ENCODE measurements around the gene VAMP7.
A peak's percentile ranks its signal among the peaks of the same experiment; 100 is the strongest.
"Not testable (repeated sequence)": the region's sequence is repeated elsewhere in the genome, so short reads cannot be mapped to it uniquely, and the experiment has no call there.

Gene VAMP7, protein sequence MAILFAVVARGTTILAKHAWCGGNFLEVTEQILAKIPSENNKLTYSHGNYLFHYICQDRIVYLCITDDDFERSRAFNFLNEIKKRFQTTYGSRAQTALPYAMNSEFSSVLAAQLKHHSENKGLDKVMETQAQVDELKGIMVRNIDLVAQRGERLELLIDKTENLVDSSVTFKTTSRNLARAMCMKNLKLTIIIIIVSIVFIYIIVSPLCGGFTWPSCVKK

GRCh38 chrX:155881158-155881993 is at the start of gene VAMP7:
Gene VAMP7 (plus strand): TSS chrX:155881345. CDS start chrX:155889467, 8,122 bp downstream.
- peak; percentile 79 to 81 for DNase-seq

DNA sequence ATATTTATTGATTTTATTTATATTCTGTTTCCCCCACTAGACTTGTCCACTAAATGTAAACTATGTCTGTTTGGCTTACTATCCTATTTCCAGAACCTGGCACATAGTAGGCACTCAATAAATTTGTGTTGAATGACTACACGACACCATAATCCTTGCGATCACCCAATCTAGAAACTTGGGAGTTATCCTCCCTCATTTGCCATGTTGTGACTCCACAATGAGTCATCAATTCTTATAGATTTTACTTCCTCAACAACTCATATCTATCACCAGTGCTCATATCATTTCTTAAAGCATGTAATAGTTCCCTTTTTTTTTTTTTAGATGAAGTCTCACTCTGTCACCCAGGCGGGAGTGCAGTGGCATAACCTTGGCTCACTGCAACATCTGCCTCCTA is 39.9 kb upstream of the VAMP7 start:
- no peak for DNase-seq

GRCh38 chrX:155851786-155852185 is 29.4 kb upstream of the VAMP7 start:
- DNase-seq, result not testable (repeated sequence)

GRCh38 chrX:155857561-155857960 is 23.6 kb upstream of the VAMP7 start:
- DNase-seq, result no peak

DNA sequence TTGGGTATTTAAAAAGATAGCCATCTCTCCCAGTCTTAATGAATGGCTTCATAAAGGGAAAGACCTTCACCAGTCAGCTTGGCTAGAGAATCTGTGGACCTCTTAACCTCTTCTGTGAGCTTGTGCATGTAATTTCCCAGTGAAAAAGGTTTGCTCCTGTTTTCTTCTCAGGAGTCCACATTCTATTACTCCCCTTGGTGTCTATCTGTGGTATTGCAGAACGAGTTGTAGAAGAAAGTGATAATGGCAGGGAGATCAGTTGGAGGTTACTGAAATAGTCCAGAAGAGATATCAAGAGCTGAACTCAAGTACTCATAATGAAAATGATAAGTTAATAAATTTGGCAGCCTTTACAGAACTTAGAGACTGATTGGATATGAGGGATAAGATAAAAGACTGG is 16.5 kb upstream of the VAMP7 start:
- no peak for DNase-seq

GRCh38 chrX:155865193-155865592 is 16.0 kb upstream of the VAMP7 start:
- DNase-seq, result no peak

GRCh38 chrX:155867821-155868220 is 13.3 kb upstream of the VAMP7 start:
- DNase-seq, result no peak

DNA sequence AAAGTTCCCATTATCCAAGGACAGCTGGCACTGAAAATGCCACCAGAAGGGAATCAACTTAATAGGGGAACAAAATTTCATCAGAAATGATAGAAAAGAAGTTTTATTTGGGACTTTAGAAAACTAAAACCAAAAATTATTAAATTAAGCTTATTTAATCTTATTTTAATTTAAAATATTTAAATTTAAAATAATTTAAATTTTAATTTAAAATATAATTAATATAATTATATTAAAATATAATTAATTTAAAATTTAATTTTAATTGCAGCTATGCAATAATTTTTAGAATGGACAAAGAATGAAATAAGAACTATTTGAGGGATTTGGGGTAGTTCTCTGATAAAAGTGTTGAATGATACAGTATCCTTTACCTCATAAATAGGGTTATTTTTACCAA is 10.2 kb upstream of the VAMP7 start:
- no peak for DNase-seq

DNA sequence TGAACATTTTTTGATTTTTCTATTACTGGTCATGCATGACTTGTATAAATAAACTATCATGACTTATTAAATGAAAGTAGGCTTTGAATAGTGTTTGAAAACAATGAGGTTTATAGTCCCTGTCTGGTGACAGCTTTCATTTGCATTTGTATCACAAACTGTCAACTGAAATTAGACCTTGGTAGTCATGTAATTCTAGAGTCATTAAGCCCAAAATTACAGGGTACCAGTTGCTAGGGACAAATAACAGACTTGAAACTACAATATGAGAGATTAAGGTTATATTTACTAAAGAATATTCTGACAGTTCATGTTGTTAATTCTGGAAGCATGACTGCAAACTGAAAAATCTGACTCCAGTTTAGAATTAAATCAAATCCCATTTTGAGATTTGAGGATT is 9.2 kb upstream of the VAMP7 start:
- DNase-seq, result no peak

DNA sequence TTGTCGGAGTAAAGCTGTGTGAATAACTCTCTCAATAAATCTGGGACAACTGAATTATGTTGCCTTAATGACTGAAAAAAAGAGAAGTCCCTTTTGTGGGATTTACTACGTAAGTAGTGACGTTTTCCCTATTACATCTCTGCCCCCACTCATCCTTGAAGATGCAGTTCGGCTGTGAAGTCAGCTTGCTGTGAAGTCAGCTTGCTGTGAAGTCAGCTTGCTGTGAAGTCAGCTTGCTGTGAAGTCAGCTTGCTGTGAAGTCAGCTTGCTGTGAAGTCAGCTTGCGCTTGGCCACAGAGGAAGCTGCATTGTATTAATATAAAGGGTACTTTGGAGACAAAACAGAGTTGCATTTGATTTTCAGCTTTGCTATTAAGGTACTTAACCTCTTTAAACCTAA is 8.0 kb upstream of the VAMP7 start:
- no peak for DNase-seq

DNA sequence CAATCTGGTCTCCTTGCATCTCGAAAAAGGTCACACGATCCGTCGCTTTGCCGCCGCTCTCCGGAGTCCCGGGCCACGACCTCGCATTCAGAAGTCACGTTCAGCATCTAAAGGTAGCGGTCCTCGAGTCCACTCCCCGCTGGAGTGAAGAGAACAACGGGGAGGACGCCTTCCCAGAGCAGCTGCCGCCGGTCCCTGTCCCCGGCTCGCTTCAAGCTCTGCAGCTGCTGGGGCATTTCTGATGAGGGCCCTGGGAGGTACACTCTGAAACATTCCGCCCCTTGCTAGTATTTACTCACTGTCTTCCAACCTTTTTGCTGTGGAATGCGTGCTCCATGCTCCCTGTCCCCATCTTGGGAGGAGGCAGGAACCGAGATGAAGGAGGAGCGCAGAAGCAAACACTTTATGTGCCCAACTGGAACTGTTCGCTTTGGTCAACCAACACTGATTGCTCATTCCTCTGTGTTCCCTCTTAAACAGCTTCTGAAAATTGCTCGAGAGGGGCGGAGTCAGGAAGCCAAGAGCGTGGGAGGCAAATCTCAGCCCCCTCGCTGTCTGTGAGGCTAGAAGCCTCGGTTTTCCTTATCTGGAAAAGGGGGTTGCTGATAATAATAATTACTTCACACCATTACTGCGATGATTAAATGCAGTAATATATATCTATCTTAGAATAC is 6.4 kb upstream of the VAMP7 start:
- no peak for DNase-seq

DNA sequence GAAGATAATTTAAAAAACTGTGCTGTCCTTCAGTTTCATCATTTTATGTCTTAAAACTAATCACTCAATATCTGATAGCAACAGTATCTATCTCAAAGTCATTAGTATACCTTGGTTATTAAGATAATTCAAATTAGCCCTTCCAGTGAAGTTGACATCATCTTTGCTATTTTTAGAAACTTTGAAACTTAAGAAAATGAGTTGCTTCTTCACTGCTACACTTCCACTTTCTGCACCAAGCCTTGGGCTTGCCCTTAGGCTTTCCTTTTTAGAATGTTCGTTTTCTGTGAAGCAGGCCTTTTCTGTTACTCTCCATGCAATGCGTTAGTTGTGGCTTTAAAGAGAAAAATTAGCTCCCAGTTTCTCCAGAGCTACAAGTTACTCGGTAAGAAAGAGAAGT is 4.4 kb upstream of the VAMP7 start:
- no peak for DNase-seq

GRCh38 chrX:155877288-155877687 is 3.9 kb upstream of the VAMP7 start:
- DNase-seq, result no peak

DNA sequence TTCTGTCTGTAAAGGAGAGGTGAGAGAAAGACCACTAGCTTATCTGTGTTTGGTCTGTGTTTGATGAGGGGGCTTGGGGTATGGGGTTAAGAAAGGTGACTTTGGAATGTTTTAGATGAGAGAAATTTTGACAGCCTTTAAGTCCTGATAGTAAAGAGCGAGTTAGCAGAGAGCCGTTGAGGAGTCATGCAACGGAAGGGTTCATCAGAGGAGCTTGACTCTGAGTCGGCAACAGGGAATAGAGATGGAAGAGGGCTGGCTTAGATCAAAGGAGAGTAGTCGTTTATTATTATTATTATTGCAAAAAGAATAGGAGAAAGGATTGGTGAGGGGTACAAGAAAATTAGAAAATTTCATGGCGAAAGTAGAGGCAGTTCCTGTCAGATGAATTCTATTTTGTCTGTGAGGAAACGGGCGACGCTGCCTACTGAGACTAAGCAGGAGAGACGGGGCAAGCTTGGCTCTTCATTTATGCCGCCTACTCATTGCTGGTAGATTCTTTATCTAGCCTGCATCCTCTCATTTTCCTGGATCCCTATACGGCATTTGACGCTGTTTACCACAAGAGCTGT is 473 bp upstream of the VAMP7 start:
- no peak for DNase-seq

- no peak for DNase-seq
These were observed 5.3 kb downstream of the VAMP7 start for GRCh38 chrX:155886409-155886808.

DNA sequence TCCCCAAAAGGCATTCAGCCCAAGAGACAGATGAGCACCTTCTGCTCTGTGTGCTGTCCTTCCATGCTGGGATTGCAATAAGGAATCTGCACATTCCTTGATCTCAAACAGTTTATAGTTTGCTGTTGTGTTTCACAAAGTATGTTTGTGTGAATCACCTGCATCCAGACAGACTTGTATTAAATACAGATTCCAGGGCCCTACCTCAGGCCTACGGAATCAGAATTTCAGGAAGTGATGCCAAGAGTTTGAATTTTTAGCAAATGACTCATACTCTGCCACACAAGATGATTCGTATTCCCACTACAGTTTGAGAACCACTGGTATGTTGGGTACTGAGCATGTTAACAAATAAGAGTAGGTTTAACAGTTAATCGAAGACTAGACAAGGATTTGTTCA is 7.0 kb downstream of the VAMP7 start:
- no peak for DNase-seq

- DNase-seq, result no peak
These were observed 8.2 kb downstream of the VAMP7 start for GRCh38 chrX:155889328-155889727.

DNA sequence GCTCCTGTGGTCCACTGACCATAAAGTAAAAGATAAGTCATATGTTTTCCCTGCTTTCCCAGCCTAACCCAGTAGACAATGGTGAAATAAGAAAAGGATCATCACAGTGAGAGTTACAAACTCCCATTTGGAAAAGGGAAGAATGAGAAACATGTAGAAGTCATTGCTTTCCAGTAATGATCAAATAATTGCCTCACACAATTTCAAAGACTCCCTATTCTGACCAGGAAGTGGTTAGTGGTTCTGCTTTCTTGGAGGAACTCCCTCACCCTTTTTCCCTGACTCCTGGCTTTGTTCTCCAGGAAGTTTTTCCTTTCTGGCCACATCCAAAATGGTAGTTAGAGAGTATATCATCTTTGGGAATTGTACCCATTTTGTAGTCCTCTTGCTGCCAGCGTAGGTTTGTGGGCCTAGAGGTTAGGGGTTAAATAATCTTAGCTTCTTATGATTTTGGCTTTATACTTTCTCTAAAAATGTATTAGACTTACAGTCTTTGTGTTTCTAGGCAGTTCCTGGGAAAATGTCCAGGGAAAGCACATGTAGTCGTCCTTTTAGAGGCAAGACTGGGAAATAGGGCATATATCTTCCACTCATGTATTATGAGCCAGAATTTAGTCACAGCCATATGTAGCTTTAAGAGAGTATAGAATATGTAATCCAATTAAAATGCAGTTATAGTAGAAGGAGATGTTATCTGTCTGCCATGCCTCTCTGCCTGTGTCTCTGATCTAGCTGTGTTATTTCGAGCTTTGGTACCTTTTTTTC is 10.5 kb downstream of the VAMP7 start:
- no peak for DNase-seq

DNA sequence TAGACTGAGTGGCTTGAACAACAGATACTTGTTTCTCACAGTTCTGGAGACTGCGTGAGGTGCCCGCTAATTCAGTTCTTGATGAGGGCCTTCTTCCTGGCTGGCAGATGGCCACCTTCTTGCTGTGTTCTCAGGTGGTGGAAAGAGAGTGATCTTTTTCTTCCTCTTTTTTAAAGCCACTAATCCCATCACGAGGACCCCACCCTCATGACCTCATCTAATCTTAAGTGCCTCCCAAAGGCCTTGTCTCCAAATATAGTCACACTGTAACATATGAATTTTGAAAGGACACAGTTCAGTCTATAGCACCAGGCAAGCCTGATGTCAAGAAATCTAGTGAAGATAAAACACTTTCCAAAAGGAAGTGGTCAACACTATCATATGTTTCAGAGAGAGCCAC is 12.4 kb downstream of the VAMP7 start:
- DNase-seq, result no peak

- DNase-seq, result no peak
These were observed 15.4 kb downstream of the VAMP7 start for GRCh38 chrX:155896512-155896911.

GRCh38 chrX:155899366-155899765 is 18.2 kb downstream of the VAMP7 start:
- DNase-seq, result no peak

- DNase-seq, result no peak
These were observed 19.6 kb downstream of the VAMP7 start for GRCh38 chrX:155900765-155901164.

GRCh38 chrX:155907661-155908060 is 26.5 kb downstream of the VAMP7 start:
- not testable (repeated sequence) for DNase-seq

Measured in hippocampal formation (tissue), 2 donors.